Erythroblast (primary cell): ENCODE measurements around the gene GKAP1.
A peak's percentile ranks its signal among the peaks of the same experiment; 100 is the strongest.
"Not testable (repeated sequence)": the region's sequence is repeated elsewhere in the genome, so short reads cannot be mapped to it uniquely, and the experiment has no call there.

ENCODE experiments used
- DNase-seq, 2 experiments: peaks; one replicate each; lab custom pipeline; 2025; lab: John Stamatoyannopoulos, UW
- GATA1 ChIP-seq: IDR thresholded peaks from 2 replicates; pipeline ENCODE4 v1.6.1; 2011; ENCODE audit warnings: low read depth, mild to moderate bottlenecking, control low read depth, low read length, moderate library complexity
- POLR2A ChIP-seq: IDR thresholded peaks from 2 replicates; pipeline ENCODE4 v1.6.1; 2011; ENCODE audit warnings: mild to moderate bottlenecking, low read length

GKAP1 gene

GRCh38 chr9:83817356-83818278 is at the start of gene GKAP1:
Gene GKAP1, minus strand, starts transcription at chr9:83817769. Its CDS starts 11,252 bp downstream, at chr9:83806517.
- peak; percentile 86 to 92 for DNase-seq

- not testable (repeated sequence) for DNase-seq
These were observed 32.3 kb upstream of the GKAP1 start for GRCh38 chr9:83849895-83850294.

GRCh38 chr9:83837070-83837643 is 19.6 kb upstream of the GKAP1 start:
- not testable (repeated sequence) for DNase-seq

- not testable (repeated sequence) for DNase-seq
These were observed 13.0 kb upstream of the GKAP1 start for GRCh38 chr9:83830426-83831071.

- DNase-seq: not testable (repeated sequence)
These were observed 7.5 kb upstream of the GKAP1 start for GRCh38 chr9:83824986-83825623.

GRCh38 chr9:83817011-83817355 is 586 bp downstream of the GKAP1 start:
- DNase-seq: not testable (repeated sequence)

GRCh38 chr9:83815120-83815519 is 2.4 kb downstream of the GKAP1 start:
- not testable (repeated sequence) for DNase-seq

- DNase-seq: not testable (repeated sequence)
These were observed 8.4 kb downstream of the GKAP1 start for GRCh38 chr9:83809213-83809612.

- DNase-seq: not testable (repeated sequence)
These were observed 13.1 kb downstream of the GKAP1 start for GRCh38 chr9:83804454-83804853.

- not testable (repeated sequence) for DNase-seq
These were observed 13.6 kb downstream of the GKAP1 start for GRCh38 chr9:83803941-83804340.

GRCh38 chr9:83800236-83801033 is 17.1 kb downstream of the GKAP1 start:
- DNase-seq: no peak
- no peak for TF ChIP-seq POLR2A
- TF ChIP-seq GATA1: no peak

- no peak for TF ChIP-seq GATA1
- no peak for TF ChIP-seq POLR2A
- DNase-seq: no peak
These were observed 23.5 kb downstream of the GKAP1 start for GRCh38 chr9:83794051-83794450.

- no peak for DNase-seq
- TF ChIP-seq GATA1 (no peak), POLR2A (no peak)
These were observed 24.8 kb downstream of the GKAP1 start for GRCh38 chr9:83792746-83793145.

- no peak for DNase-seq
- no peak for TF ChIP-seq GATA1
- TF ChIP-seq POLR2A: no peak
These were observed 39.4 kb downstream of the GKAP1 start for GRCh38 chr9:83778164-83778563.
